ACC112 (cell line): Measurements from ENCODE around the gene TCAF1.
A peak's percentile ranks its signal among the peaks of the same experiment; 100 is the strongest.
"Not testable (repeated sequence)": the region's sequence is repeated elsewhere in the genome, so short reads cannot be mapped to it uniquely, and the experiment has no call there.

Source experiments
- H2AFZ ChIP-seq: fragments of 200-600 bp; sonication (generic); one replicate; pipeline ENCODE4 v1.6.0; 2017; ENCODE audit warnings: antibody characterized with exemption, low read length; ENCODE audit not compliant: unreplicated experiment
- H3K27ac ChIP-seq: fragments of 200-600 bp; sonication (generic); 2 replicates; pipeline ENCODE4 v1.5.1; 2014; ENCODE audit warnings: low read depth, mild to moderate bottlenecking, antibody characterized with exemption, low read length, moderate library complexity
- H3K27me3 ChIP-seq: fragments of 200-600 bp; sonication (generic); 2 replicates; pipeline ENCODE4 v1.6.1; 2014; ENCODE audit warnings: mild to moderate bottlenecking, antibody characterized with exemption, low read length, moderate library complexity, mixed read lengths; ENCODE audit not compliant: insufficient read depth
- H3K36me3 ChIP-seq: fragments of 200-600 bp; sonication (generic); 2 replicates; pipeline ENCODE4 v1.6.1; 2016; ENCODE audit warnings: mild to moderate bottlenecking, antibody characterized with exemption, low read length, moderate library complexity, mixed read lengths; ENCODE audit not compliant: insufficient read depth
- H3K4me1 ChIP-seq: fragments of 200-600 bp; sonication (generic); one replicate; pipeline ENCODE4 v1.6.1; 2016; ENCODE audit warnings: low read length, mixed read lengths; ENCODE audit not compliant: insufficient read depth, unreplicated experiment, control insufficient read depth
- H3K4me3 ChIP-seq: fragments of 200-600 bp; sonication (generic); 2 replicates; pipeline ENCODE4 v1.5.1; 2014; ENCODE audit warnings: mild to moderate bottlenecking, low read depth, low read length
- H3K79me2 ChIP-seq: fragments of 200-600 bp; sonication (generic); one replicate; pipeline ENCODE4 v1.6.0; 2016; ENCODE audit warnings: low read length; ENCODE audit not compliant: control insufficient read depth, unreplicated experiment, insufficient read depth

TCAF1 gene

DNA sequence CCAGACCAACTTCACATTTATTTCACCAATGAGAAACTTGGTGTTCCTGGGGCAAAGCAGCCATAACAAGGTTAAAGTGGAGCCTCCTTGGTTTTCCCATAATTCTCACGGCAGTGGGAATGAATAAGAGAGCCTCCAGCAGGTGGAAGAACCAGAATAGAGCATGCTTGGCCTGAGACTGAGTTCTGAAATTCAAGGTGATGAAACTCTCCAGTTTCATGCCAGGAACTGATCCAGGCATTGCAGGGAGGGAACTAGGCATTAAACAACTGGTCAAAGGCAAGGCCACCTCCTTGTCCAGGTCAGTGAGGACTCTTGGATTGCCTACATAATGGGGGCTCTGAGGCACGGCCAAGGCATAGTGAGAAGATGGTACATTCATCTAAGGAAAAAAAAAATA lies 44.0 kb downstream of the TCAF1 start:
- not testable (repeated sequence) for H3K4me1 ChIP-seq, H3K36me3 ChIP-seq, H2AFZ ChIP-seq, H3K79me2 ChIP-seq, H3K27me3 ChIP-seq, H3K27ac ChIP-seq, H3K4me3 ChIP-seq

DNA sequence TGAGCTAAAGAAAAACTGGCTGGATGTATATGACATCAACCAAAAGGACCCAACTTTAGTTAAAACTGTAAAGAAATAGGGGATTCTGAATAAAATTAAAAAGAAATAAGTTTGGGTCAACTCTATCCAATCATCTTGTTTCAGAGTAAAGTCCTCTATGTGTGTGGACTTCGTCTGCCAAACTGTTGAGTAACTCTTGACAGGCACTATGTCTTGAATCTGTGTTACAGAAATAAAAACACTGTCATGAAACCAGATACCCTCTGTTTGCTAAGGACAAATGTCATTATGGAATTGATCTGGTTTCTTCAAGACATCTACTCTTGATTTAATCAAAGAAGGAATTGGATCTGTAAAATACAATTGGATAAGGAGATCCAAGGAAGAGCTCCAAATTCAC lies 46.5 kb downstream of the TCAF1 start:
- H2AFZ ChIP-seq, H3K4me1 ChIP-seq, H3K36me3 ChIP-seq, H3K79me2 ChIP-seq, H3K27me3 ChIP-seq, H3K27ac ChIP-seq, H3K4me3 ChIP-seq: not testable (repeated sequence)

DNA sequence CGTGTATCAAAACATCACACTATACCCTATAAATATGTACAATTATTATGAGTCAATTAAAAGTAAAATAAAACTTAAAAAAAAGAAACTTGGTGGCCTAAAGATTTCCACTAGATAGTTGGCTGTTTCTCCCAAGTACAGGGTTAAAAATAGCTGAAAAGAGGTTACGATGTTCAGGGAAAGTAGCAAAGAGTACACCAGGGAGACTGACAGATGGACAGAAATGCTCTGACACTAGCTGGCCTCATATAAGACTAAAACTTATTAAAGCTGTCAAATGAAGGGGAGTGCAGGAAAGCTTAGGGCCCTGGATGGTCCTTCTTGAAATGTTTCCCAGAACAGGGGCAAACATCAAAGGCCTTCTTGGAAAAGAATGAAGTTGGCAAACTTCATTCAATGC lies 51.3 kb downstream of the TCAF1 start:
- H3K27me3 ChIP-seq: no peaks in the 10 kb centered on the region
- H3K4me3 ChIP-seq: no peak overlapping the region
- no peak overlapping the region for H3K27ac ChIP-seq
- peaks cover 11% of the 10 kb centered on the region; the same call in 1 of the 2 replicates for H3K36me3 ChIP-seq
- no peaks in the 10 kb centered on the region for H3K79me2 ChIP-seq
- H3K4me1 ChIP-seq: no peaks in the 10 kb centered on the region
- no peak overlapping the region for H2AFZ ChIP-seq

DNA sequence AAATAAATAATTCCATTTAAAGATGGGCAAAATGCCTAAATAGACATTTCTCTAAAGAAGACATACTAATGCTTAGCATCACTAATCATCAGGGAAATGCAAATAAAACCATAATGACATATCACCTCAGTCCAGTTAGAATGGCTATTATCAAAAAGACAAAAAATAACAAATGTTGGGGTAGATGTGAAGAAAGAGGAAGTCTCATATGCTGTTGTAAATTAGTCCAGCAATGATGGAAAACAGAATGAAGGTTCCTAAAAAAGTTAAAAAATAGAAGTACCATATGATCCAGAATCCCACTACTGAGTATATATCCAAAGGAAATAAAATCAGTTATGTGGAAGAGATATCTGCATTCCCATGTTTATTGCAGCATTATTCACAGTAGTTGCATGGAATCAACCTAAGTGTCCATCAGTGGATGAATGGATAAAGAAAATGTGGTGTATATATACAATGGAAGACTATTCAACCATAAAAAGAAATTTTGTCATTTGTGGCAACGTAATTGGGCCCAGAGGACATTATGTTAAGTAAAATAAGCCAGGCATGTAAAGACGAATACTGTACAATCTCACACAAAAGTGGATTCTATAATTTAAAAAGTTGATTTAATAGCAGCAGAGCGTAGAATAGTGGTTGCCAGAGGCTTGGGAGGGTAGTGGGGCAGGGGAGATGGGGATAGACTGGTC lies 52.0 kb downstream of the TCAF1 start:
- H3K79me2 ChIP-seq: no peaks in the 10 kb centered on the region

DNA sequence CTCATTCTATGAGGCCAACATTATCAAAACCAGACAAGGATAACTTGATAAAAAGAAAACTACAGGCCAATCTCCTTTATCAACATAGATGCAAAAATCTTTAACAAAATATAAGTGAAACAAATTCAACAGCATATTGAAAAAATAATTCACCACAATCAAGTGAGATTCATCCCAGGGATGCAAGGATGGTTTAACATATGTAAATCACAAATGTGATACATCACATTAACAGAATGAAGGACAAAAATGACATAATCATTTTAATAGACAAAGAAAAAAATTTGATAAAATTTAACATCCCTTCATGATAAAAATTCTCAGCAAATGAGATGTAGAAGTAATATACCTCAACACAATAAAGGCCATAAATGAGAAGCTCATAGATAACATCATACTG lies 53.8 kb downstream of the TCAF1 start:
- H3K4me3 ChIP-seq: no peak overlapping the region
- no peaks in the 10 kb centered on the region for H3K4me1 ChIP-seq
- H3K27ac ChIP-seq: no peak overlapping the region
- H3K79me2 ChIP-seq: no peaks in the 10 kb centered on the region
- H3K36me3 ChIP-seq: peaks cover 11% of the 10 kb centered on the region; the same call in 1 of the 2 replicates
- no peaks in the 10 kb centered on the region for H3K27me3 ChIP-seq
- H2AFZ ChIP-seq: no peak overlapping the region

More for the DNA sequence above, 52.0 kb downstream of the TCAF1 start:
- no peaks in the 10 kb centered on the region for H3K27me3 ChIP-seq
- H3K4me1 ChIP-seq: no peaks in the 10 kb centered on the region
- H3K27ac ChIP-seq: no peak overlapping the region
- peaks cover 11% of the 10 kb centered on the region; the same call in 1 of the 2 replicates for H3K36me3 ChIP-seq
- no peak overlapping the region for H3K4me3 ChIP-seq
- no peak overlapping the region for H2AFZ ChIP-seq

DNA sequence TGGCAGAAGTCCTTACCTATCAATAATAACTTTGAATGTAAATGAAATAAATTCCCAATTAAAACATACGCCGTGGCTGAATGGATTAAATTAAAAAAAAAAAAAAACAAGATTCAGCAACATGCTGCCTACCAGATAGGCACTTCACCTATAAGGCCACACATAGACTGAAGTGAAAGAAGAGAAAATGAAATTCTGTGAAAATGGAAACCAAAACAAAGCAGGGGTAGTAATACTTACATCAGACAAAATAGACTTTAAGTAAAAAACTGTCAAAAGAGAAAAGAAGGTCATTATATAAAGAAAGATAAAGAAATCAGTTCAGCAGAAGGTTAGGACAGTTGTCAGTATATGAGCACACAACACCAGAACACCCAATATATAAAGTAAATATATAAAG lies 55.3 kb downstream of the TCAF1 start:
- no peak overlapping the region for H2AFZ ChIP-seq
- no peak overlapping the region for H3K27ac ChIP-seq
- no peak overlapping the region for H3K4me3 ChIP-seq
- H3K27me3 ChIP-seq: no peaks in the 10 kb centered on the region
- no peaks in the 10 kb centered on the region for H3K4me1 ChIP-seq
- no peaks in the 10 kb centered on the region for H3K79me2 ChIP-seq
- peaks cover 11% of the 10 kb centered on the region; the same call in 1 of the 2 replicates for H3K36me3 ChIP-seq

DNA sequence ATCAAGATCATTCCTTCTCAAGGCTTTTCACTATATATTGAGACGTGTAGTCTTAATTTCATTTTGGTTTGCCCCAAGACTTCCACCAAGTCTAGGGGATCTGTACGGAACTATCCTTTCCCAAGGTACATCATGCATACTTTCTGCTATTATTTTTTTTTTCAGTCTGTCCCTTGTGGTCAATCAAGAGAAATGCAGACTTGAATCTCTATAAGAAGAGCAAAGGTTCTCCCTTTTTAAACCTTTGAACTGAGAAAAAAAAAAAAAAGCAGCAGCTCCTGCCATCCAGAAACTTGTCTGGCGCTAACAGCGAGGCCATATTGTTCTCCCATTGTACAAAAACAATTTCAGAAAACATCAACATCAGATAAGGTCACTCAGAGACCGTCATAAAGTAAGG lies 60.3 kb downstream of the TCAF1 start:
- not testable (repeated sequence) for H3K4me1 ChIP-seq, H3K4me3 ChIP-seq, H3K27me3 ChIP-seq, H3K27ac ChIP-seq, H3K79me2 ChIP-seq, H2AFZ ChIP-seq, H3K36me3 ChIP-seq

DNA sequence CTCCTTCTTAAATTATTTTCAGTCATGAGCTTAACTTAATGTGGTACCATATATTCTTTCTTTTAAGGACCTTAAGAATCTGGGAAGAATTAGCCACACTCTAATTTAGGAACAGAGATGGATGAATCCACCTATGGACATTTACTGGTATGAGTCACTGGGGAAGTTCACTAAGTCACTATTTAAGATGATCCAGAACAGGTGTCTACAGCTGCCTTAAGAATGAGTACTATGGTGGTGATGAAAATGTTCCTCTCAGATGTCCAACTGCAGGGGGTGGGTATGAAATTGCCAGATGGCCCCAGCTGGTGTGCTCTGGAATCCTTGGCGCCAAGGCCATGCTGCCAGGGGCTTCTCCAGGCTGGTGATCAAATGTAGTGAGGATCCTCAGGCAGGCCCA lies 61.9 kb downstream of the TCAF1 start:
- H2AFZ ChIP-seq, H3K79me2 ChIP-seq, H3K4me3 ChIP-seq, H3K36me3 ChIP-seq, H3K4me1 ChIP-seq, H3K27ac ChIP-seq, H3K27me3 ChIP-seq: not testable (repeated sequence)

DNA sequence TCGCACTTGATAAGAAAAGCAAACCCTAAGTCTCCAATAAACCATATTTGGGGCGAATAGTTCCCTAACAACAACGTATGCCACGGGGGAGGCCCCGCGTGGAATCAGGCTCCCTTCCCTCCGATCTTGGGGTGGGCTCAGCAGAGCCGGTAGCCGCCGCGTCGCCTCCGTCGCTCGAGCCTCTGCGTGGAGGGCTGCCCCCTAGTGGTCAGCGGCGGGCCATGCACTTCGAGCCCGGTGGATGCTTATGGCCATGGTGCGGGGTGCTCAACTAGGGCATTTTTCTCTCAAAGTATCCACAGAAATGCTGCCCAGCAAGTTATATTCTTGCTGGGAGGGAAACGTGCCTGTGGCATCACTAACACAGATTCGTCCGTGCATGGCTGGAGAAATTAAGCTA lies 64.8 kb downstream of the TCAF1 start:
- H3K27ac ChIP-seq, H3K4me1 ChIP-seq, H3K4me3 ChIP-seq, H3K79me2 ChIP-seq, H2AFZ ChIP-seq, H3K36me3 ChIP-seq, H3K27me3 ChIP-seq: not testable (repeated sequence)

DNA sequence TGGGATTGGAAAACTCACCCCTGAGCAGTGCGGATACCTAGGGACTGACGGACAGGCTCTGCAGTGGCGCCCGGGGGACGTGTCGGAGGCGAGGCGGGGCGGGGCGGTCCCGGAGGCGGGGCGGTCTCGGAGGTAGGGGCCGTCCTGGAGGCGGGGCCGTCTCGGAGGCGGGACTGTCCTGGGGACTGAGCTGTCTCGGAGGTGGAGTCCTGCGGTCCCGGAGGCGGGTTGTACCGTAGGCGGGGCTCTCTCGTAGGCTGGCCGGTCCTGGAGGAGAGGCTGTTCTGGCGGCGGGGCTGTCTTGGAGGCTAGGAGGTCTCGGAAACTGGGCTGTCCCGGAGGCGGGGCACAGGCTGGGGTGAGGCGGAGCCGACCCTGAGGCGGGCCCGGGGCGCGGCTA lies 65.4 kb downstream of the TCAF1 start:
- H3K4me1 ChIP-seq, H3K27me3 ChIP-seq, H2AFZ ChIP-seq, H3K79me2 ChIP-seq, H3K36me3 ChIP-seq: not testable (repeated sequence)
- H3K4me3 ChIP-seq: peak overlapping the region; percentile 67
- H3K27ac ChIP-seq: peak overlapping the region; percentile 56; the same call in 1 of the 2 replicates

DNA sequence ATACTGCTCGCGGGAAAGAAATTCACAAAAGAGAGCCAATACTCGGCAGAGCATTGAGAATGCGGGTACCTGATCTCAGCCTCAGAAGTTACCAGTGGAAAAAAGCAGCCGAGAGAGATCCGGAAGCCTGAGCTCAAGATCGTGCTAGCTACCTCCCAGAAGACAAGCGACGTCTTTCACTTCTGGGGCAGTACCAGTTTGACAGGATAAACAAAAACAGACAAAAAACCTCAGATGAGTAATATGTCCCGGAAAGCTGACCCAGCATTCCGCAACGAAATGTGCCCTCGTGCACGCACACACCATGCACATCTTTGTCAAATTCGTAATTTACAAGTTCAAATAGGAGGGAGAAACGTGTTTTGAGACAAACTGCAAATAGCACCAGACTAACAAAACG lies 65.9 kb downstream of the TCAF1 start:
- H3K4me1 ChIP-seq, H2AFZ ChIP-seq, H3K4me3 ChIP-seq, H3K27me3 ChIP-seq, H3K79me2 ChIP-seq, H3K36me3 ChIP-seq, H3K27ac ChIP-seq: not testable (repeated sequence)
